ENCODE measurements around the gene MIA2. TPM values are rescaled to one million over a fixed set of nuclear protein-coding genes. Genes with fewer than 3 reads are reported as not detected.

Gene MIA2
- total and polyA plus RNA-seq, 9 of the 15 experiments (the other 6 are each of a cell fraction or from before 2014, with no cell fraction given) = 6.0 to 21.8 (median 12.8) TPM

DNA sequence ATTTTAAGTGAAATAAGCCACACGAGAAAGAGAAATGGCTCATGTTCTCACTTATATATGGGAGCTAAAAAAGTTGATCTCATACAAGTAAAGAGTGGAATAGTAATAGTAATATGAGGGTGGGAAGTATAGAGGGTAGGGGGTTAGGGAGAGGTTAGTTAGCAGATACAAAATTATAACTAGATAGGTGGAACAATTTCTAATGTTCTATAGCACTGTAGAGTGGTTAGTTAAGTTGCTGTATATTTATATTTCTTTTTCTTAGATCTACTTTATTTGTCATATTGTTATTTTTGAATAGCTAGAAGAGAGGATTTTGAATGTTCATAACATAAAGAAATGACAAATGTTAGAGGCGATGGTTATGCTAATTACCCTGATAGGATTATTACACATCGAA lies 74.1 kb downstream of the MIA2 start (continued):
- TF ChIP-seq, protein P1, sequence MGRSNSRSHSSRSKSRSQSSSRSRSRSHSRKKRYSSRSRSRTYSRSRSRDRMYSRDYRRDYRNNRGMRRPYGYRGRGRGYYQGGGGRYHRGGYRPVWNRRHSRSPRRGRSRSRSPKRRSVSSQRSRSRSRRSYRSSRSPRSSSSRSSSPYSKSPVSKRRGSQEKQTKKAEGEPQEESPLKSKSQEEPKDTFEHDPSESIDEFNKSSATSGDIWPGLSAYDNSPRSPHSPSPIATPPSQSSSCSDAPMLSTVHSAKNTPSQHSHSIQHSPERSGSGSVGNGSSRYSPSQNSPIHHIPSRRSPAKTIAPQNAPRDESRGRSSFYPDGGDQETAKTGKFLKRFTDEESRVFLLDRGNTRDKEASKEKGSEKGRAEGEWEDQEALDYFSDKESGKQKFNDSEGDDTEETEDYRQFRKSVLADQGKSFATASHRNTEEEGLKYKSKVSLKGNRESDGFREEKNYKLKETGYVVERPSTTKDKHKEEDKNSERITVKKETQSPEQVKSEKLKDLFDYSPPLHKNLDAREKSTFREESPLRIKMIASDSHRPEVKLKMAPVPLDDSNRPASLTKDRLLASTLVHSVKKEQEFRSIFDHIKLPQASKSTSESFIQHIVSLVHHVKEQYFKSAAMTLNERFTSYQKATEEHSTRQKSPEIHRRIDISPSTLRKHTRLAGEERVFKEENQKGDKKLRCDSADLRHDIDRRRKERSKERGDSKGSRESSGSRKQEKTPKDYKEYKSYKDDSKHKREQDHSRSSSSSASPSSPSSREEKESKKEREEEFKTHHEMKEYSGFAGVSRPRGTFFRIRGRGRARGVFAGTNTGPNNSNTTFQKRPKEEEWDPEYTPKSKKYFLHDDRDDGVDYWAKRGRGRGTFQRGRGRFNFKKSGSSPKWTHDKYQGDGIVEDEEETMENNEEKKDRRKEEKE (IDR thresholded peaks at IDR 0.05; ENCODE audit: borderline replicate concordance in 1 of 2, control insufficient read depth in 1 of 2, low read depth in 2 of 2, low read length in 1 of 2) = no peak
- TF ChIP-seq PHB2 (IDR thresholded peaks at IDR 0.05; ENCODE audit: low read depth) (no peak), ZNF77 (CRISPR knock-in tag; IDR thresholded peaks at IDR 0.05) (no peak), CSDE1 (IDR thresholded peaks at IDR 0.05) (no peak)
- TF ChIP-seq, protein P2, sequence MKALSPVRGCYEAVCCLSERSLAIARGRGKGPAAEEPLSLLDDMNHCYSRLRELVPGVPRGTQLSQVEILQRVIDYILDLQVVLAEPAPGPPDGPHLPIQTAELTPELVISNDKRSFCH (CRISPR knock-in tag; IDR thresholded peaks at IDR 0.05) = no peak
- TF ChIP-seq, protein P2 (tag; IDR thresholded peaks at IDR 0.05) = no peak
- TF ChIP-seq, protein P3, sequence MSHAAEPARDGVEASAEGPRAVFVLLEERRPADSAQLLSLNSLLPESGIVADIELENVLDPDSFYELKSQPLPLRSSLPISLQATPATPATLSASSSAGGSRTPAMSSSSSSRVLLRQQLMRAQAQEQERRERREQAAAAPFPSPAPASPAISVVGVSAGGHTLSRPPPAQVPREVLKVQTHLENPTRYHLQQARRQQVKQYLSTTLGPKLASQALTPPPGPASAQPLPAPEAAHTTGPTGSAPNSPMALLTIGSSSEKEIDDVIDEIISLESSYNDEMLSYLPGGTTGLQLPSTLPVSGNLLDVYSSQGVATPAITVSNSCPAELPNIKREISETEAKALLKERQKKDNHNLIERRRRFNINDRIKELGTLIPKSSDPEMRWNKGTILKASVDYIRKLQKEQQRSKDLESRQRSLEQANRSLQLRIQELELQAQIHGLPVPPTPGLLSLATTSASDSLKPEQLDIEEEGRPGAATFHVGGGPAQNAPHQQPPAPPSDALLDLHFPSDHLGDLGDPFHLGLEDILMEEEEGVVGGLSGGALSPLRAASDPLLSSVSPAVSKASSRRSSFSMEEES (CRISPR knock-in tag; IDR thresholded peaks at IDR 0.05) = no peak
